K562 (cell line): Measurements from ENCODE around the gene OR4D6. TPM values are rescaled to one million over a fixed set of nuclear protein-coding genes. Genes with fewer than 3 reads are reported as not detected.

Source experiments
- BMI1 ChIP-seq: fragments of 150-350 bp; IDR thresholded peaks from 2 replicates; pipeline ENCODE4 v1.6.1; 2014; ENCODE audit warnings: low read length
- CHD1 ChIP-seq: fragments of 200-600 bp; sonication (generic); IDR thresholded peaks from one replicate; pipeline ENCODE4 v1.6.1; 2012; ENCODE audit warnings: mild to moderate bottlenecking, moderate library complexity, low read length, inconsistent platforms
- DACH1 ChIP-seq: fragments of 450-650 bp; IDR thresholded peaks from 2 replicates; pipeline ENCODE4 v1.6.1; 2018; ENCODE audit not compliant: partially characterized antibody
- FOXK1 ChIP-seq: sonication (generic); formaldehyde crosslinking; IDR thresholded peaks from 2 replicates; pipeline ENCODE4 v1.8.0; 2022; ENCODE audit warnings: missing genetic modification reagents, mild to moderate bottlenecking, borderline replicate concordance
- GABPB2 ChIP-seq: fragments of 250-450 bp; sonication (Bioruptor Pico); conservative IDR thresholded peaks from 2 replicates; pipeline ENCODE4 v1.5.1; 2021; ENCODE audit warnings: mild to moderate bottlenecking
- JUNB ChIP-seq: fragments of 450-650 bp; formaldehyde crosslinking; conservative IDR thresholded peaks from 2 replicates; pipeline ENCODE4 v1.4.0; 2020; ENCODE audit warnings: mild to moderate bottlenecking
- MEF2A ChIP-seq: IDR thresholded peaks from 2 replicates; pipeline ENCODE4 v1.6.1; 2011; ENCODE audit warnings: low read depth, mild to moderate bottlenecking, low read length, moderate library complexity; ENCODE audit not compliant: control insufficient read depth
- NFE2 ChIP-seq: IDR thresholded peaks from 2 replicates; pipeline ENCODE4 v1.6.1; 2014; ENCODE audit warnings: antibody characterized with exemption, low read depth
- NFXL1 ChIP-seq: fragments of 450-650 bp; formaldehyde crosslinking; IDR thresholded peaks from 2 replicates; pipeline ENCODE4 v1.4.0; 2021; ENCODE audit warnings: mild to moderate bottlenecking
- OTX1 ChIP-seq: fragments of 450-650 bp; formaldehyde crosslinking; IDR thresholded peaks from 2 replicates; pipeline ENCODE4 v1.4.0; 2022; ENCODE audit warnings: mild to moderate bottlenecking
- RBBP5 ChIP-seq: fragments of 200-600 bp; sonication (generic); IDR thresholded peaks from 2 replicates; pipeline ENCODE4 v1.6.1; 2012; ENCODE audit warnings: borderline replicate concordance, mild to moderate bottlenecking, low read length, control low read depth, inconsistent platforms; ENCODE audit not compliant: insufficient read depth, poor library complexity, severe bottlenecking
- RUNX1 ChIP-seq: sonication (generic); IDR thresholded peaks from 2 replicates; pipeline ENCODE4 v1.6.1; 2016; ENCODE audit warnings: antibody characterized with exemption, low read depth
- SREBF1 ChIP-seq: fragments of 150-350 bp; IDR thresholded peaks from 2 replicates; pipeline ENCODE4 v1.6.1; 2014; ENCODE audit warnings: antibody characterized with exemption, low read depth, low read length, borderline replicate concordance
- TCF7 ChIP-seq: sonication (generic); IDR thresholded peaks from 2 replicates; pipeline ENCODE4 v1.6.1; 2016; ENCODE audit warnings: antibody characterized with exemption, borderline replicate concordance
- TFAM ChIP-seq: fragments of 250-450 bp; sonication (Bioruptor Pico); conservative IDR thresholded peaks from 2 replicates; pipeline ENCODE4 v1.5.0; 2021; ENCODE audit warnings: mild to moderate bottlenecking, moderate library complexity
- ZNF133 ChIP-seq: fragments of 250-450 bp; sonication (Bioruptor Pico); IDR thresholded peaks from 2 replicates; pipeline ENCODE4 v1.4.0; 2020; ENCODE audit warnings: mild to moderate bottlenecking
- ZNF282 ChIP-seq: sonication (generic); formaldehyde crosslinking; IDR thresholded peaks from 2 replicates; pipeline ENCODE4 v1.8.1; 2023; ENCODE audit warnings: missing genetic modification reagents
- polyA plus RNA-seq, 8 experiments: library from polyadenylated mRNA; depleted of rRNA in 4 of 8; stranded (reverse) in 5 of 8; unstranded in 3 of 8; fragments of >200 nt; fragmentation: Nextera tagmentation in 2 of 8; fragmentation: Illumina TruSeq in 1 of 8; extraction: Ambion mirVana in 2 of 8; extraction: Trizol in 1 of 8; gene quantifications; 2 replicates each; pipeline versions ENCODE4 v1.2.1 to v1.2.3, GENCODE V29; 2011 to 2014; ENCODE audit warnings: inconsistent platforms in 1 of 8, missing spikeins in 1 of 8
- total RNA-seq, 7 experiments: library from RNA; depleted of rRNA in 6 of 7; stranded (reverse); fragments of >200 nt in 6 of 7; fragmentation: Illumina TruSeq in 2 of 7; extraction: Trizol in 2 of 7; gene quantifications; 2 replicates each; pipeline versions ENCODE4 v1.2.1 to v1.2.3, GENCODE V29; 2011 to 2021; ENCODE audit warnings: low replicate concordance in 1 of 7
- TF ChIP-seq, protein P1 (sequence below): fragments of 150-350 bp; conservative IDR thresholded peaks from 2 replicates; pipeline ENCODE4 v1.6.1; 2014; ENCODE audit warnings: low read length
- TF ChIP-seq, protein P2 (sequence below): sonication (generic); formaldehyde crosslinking; IDR thresholded peaks from 2 replicates; pipeline ENCODE4 v1.8.0; 2022; ENCODE audit warnings: mild to moderate bottlenecking, missing genetic modification reagents, borderline replicate concordance
- TF ChIP-seq, protein P3 (sequence below): fragments of 250-450 bp; sonication (Bioruptor Pico); IDR thresholded peaks from 2 replicates; pipeline ENCODE4 v1.4.0; 2020

Gene OR4D6
- total and polyA plus RNA-seq, 9 of the 15 experiments (the other 6 are each of a cell fraction or from before 2014, with no cell fraction given) = not detected

GRCh38 chr11:59429924-59430516 lies 26.7 kb upstream of the OR4D6 start (continued):
- TF ChIP-seq BMI1 = no peak
- TF ChIP-seq, protein P1, sequence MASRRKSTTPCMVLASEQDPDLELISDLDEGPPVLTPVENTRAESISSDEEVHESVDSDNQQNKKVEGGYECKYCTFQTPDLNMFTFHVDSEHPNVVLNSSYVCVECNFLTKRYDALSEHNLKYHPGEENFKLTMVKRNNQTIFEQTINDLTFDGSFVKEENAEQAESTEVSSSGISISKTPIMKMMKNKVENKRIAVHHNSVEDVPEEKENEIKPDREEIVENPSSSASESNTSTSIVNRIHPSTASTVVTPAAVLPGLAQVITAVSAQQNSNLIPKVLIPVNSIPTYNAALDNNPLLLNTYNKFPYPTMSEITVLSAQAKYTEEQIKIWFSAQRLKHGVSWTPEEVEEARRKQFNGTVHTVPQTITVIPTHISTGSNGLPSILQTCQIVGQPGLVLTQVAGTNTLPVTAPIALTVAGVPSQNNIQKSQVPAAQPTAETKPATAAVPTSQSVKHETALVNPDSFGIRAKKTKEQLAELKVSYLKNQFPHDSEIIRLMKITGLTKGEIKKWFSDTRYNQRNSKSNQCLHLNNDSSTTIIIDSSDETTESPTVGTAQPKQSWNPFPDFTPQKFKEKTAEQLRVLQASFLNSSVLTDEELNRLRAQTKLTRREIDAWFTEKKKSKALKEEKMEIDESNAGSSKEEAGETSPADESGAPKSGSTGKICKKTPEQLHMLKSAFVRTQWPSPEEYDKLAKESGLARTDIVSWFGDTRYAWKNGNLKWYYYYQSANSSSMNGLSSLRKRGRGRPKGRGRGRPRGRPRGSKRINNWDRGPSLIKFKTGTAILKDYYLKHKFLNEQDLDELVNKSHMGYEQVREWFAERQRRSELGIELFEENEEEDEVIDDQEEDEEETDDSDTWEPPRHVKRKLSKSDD = no peak
- TF ChIP-seq MEF2A = no peak
- no peak for TF ChIP-seq TFAM
- TF ChIP-seq, protein P2, sequence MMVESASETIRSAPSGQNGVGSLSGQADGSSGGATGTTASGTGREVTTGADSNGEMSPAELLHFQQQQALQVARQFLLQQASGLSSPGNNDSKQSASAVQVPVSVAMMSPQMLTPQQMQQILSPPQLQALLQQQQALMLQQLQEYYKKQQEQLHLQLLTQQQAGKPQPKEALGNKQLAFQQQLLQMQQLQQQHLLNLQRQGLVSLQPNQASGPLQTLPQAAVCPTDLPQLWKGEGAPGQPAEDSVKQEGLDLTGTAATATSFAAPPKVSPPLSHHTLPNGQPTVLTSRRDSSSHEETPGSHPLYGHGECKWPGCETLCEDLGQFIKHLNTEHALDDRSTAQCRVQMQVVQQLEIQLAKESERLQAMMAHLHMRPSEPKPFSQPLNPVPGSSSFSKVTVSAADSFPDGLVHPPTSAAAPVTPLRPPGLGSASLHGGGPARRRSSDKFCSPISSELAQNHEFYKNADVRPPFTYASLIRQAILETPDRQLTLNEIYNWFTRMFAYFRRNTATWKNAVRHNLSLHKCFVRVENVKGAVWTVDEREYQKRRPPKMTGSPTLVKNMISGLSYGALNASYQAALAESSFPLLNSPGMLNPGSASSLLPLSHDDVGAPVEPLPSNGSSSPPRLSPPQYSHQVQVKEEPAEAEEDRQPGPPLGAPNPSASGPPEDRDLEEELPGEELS (CRISPR knock-in tag) = no peak
- no peak for TF ChIP-seq GABPB2 (CRISPR knock-in tag)
- no peak for TF ChIP-seq DACH1
- no peak for TF ChIP-seq ZNF133 (CRISPR knock-in tag)
- TF ChIP-seq, protein P3, sequence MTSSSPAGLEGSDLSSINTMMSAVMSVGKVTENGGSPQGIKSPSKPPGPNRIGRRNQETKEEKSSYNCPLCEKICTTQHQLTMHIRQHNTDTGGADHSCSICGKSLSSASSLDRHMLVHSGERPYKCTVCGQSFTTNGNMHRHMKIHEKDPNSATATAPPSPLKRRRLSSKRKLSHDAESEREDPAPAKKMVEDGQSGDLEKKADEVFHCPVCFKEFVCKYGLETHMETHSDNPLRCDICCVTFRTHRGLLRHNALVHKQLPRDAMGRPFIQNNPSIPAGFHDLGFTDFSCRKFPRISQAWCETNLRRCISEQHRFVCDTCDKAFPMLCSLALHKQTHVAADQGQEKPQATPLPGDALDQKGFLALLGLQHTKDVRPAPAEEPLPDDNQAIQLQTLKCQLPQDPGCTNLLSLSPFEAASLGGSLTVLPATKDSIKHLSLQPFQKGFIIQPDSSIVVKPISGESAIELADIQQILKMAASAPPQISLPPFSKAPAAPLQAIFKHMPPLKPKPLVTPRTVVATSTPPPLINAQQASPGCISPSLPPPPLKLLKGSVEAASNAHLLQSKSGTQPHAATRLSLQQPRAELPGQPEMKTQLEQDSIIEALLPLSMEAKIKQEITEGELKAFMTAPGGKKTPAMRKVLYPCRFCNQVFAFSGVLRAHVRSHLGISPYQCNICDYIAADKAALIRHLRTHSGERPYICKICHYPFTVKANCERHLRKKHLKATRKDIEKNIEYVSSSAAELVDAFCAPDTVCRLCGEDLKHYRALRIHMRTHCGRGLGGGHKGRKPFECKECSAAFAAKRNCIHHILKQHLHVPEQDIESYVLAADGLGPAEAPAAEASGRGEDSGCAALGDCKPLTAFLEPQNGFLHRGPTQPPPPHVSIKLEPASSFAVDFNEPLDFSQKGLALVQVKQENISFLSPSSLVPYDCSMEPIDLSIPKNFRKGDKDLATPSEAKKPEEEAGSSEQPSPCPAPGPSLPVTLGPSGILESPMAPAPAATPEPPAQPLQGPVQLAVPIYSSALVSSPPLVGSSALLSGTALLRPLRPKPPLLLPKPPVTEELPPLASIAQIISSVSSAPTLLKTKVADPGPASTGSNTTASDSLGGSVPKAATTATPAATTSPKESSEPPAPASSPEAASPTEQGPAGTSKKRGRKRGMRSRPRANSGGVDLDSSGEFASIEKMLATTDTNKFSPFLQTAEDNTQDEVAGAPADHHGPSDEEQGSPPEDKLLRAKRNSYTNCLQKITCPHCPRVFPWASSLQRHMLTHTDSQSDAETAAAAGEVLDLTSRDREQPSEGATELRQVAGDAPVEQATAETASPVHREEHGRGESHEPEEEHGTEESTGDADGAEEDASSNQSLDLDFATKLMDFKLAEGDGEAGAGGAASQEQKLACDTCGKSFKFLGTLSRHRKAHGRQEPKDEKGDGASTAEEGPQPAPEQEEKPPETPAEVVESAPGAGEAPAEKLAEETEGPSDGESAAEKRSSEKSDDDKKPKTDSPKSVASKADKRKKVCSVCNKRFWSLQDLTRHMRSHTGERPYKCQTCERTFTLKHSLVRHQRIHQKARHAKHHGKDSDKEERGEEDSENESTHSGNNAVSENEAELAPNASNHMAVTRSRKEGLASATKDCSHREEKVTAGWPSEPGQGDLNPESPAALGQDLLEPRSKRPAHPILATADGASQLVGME (CRISPR knock-in tag) = no peak
- no peak for TF ChIP-seq RUNX1
- TF ChIP-seq OTX1 = no peak
- TF ChIP-seq JUNB (CRISPR knock-in tag) = no peak
- no peak for TF ChIP-seq TCF7
- no peak for TF ChIP-seq SREBF1
- no peak for TF ChIP-seq NFXL1 (CRISPR knock-in tag)
- TF ChIP-seq FOXK1 (CRISPR knock-in tag) = no peak
- no peak for TF ChIP-seq CHD1
- no peak for TF ChIP-seq NFE2
- no peak for TF ChIP-seq RBBP5
- no peak for TF ChIP-seq ZNF282 (CRISPR knock-in tag)
